Sigmoid colon (tissue), 7 donors: ENCODE data around the gene NPFFR1. TPM values are rescaled to one million over a fixed set of nuclear protein-coding genes. Genes with fewer than 3 reads are reported as not detected.

ENCODE experiments used
- DNase-seq: peaks from one replicate; pipeline ENCODE4 v3.0.0-alpha.2; 2019
- H3K27ac ChIP-seq, 4 donors: fragments of 200-600 bp; sonication (generic); one replicate each; pipeline ENCODE4 v1.5.1; 2016 to 2019; ENCODE audit warnings: mild to moderate bottlenecking in 1 of 4
- H3K27me3 ChIP-seq, 3 donors: fragments of 200-600 bp; sonication (generic); one replicate each; pipeline ENCODE4 v1.5.1; 2019; ENCODE audit warnings: mild to moderate bottlenecking in 1 of 3
- H3K36me3 ChIP-seq, 4 donors: fragments of 200-600 bp; sonication (generic); one replicate each; pipeline ENCODE4 v1.5.1; 2016 to 2019
- H3K4me1 ChIP-seq, 4 donors: fragments of 200-600 bp; sonication (generic); one replicate each; pipeline ENCODE4 v1.5.1; 2017 to 2019
- H3K4me3 ChIP-seq, 4 donors: fragments of 200-600 bp; sonication (generic); one replicate each; pipeline ENCODE4 v1.5.1; 2017 to 2019; ENCODE audit warnings: mild to moderate bottlenecking in 2 of 4, moderate library complexity in 1 of 4
- H3K9me3 ChIP-seq, 4 donors: fragments of 200-600 bp in 3 of 4; sonication (generic) in 3 of 4; one replicate each; pipeline versions ENCODE4 v1.5.1 to v1.6.1; 2013 to 2019
- CTCF ChIP-seq, 4 experiments: fragments of 450-650 bp in 3 of 4; fragments of 200-600 bp in 1 of 4; IDR thresholded peaks; one replicate each; pipeline ENCODE4 v1.5.1; 2016 to 2019; ENCODE audit warnings: antibody characterized with exemption in 4 of 4, mild to moderate bottlenecking in 3 of 4, moderate library complexity in 2 of 4
- EP300 ChIP-seq, 4 donors: sonication (generic); formaldehyde crosslinking; IDR thresholded peaks; one replicate each; pipeline ENCODE4 v1.6.1; 2017; ENCODE audit warnings: antibody characterized with exemption in 4 of 4
- POLR2A ChIP-seq, 2 donors: fragments of 450-650 bp; IDR thresholded peaks; one replicate each; pipeline ENCODE4 v1.6.1; 2016; ENCODE audit warnings: antibody characterized with exemption in 2 of 2, mild to moderate bottlenecking in 2 of 2, moderate library complexity in 2 of 2
- POLR2AphosphoS5 ChIP-seq, 4 donors: sonication (generic); formaldehyde crosslinking; IDR thresholded peaks; one replicate each; pipeline ENCODE4 v1.6.1; 2017; ENCODE audit warnings: antibody characterized with exemption in 4 of 4
- WGBS, 2 donors: extraction: QIAGEN DNeasy Blood & Tissue Kit; methylation state at CpG; one replicate each; pipeline ENCODE4 v1.1.7; 2013; 5-methylcytosine and 5-hydroxymethylcytosine counted together
- intact Hi-C: fragments of 100-400 bp; cut with DNase I; formaldehyde crosslinking; loops from one replicate; pipeline ENCODE4 v1.15.1; 2023
- polyA plus RNA-seq, 3 donors: library from polyadenylated mRNA; stranded (reverse); fragments of 200-250 nt; gene quantifications; one replicate each; pipeline ENCODE4 v1.2.3, GENCODE V29; 2013
- total RNA-seq, 4 donors: library from RNA; depleted of rRNA; stranded (reverse); fragments of >200 nt; gene quantifications; one replicate each; pipeline ENCODE4 v1.1.0, GENCODE V29; 2016
- donor health status: healthy with polysubstance abuse.
- donor health status: Bipolar disorder and iron deficiency.
- donor health status: healthy.

NPFFR1 gene
- total and polyA plus RNA-seq, 7 donors, result under 0.01 to 0.44 (median under 0.01) TPM; not detected in 4

- Histone ChIP-seq H3K4me1 (peaks cover 0 to 23% (median 17%) of the 10 kb centered on the region in 4 donors), H3K27me3 (no peaks in the 10 kb centered on the region), H3K27ac (no peak overlapping the region), H3K36me3 (no peaks in the 10 kb centered on the region), H3K4me3 (no peak overlapping the region), H3K9me3 (no peaks in the 10 kb centered on the region)
- WGBS, 2 donors, result 76 to 86% methylated on average over 18 of the region's 18 CpGs
- TF ChIP-seq CTCF (IDR thresholded peaks at IDR 0.05), result no peak
- TF ChIP-seq POLR2AphosphoS5 (IDR thresholded peaks at IDR 0.05), result peak in 1 of 4 donors; percentile 14
- intact Hi-C loops, result no loop called here
- DNase-seq, result no peak
Observed at GRCh38 chr10:70234668-70235447, 48.9 kb downstream of the NPFFR1 start.

- Histone ChIP-seq H3K36me3 (no peaks in the 10 kb centered on the region), H3K27me3 (no peaks in the 10 kb centered on the region), H3K4me3 (peak overlapping the region in 3 of 4 donors; percentile 73 to 89 (median 81)), H3K4me1 (peaks cover 0 to 32% (median 20%) of the 10 kb centered on the region in 4 donors), H3K9me3 (no peaks in the 10 kb centered on the region), H3K27ac (peak overlapping the region; percentile 79 to 84 (median 80))
- no peak for TF ChIP-seq CTCF (IDR thresholded peaks at IDR 0.05)
- TF ChIP-seq EP300 (IDR thresholded peaks at IDR 0.05), result no peak
- no peak for TF ChIP-seq POLR2AphosphoS5 (IDR thresholded peaks at IDR 0.05)
- no peak for TF ChIP-seq POLR2A (IDR thresholded peaks at IDR 0.05)
- WGBS, 2 donors, result 4 to 26% methylated on average over 8 of the region's 8 CpGs
- intact Hi-C loops, result loop anchor here (1.0 kb wide), 1 partner anchor 130 kb away; no protein-coding TSS in a partner anchor
- DNase-seq, result no peak
Observed at GRCh38 chr10:70233939-70234300, 49.9 kb downstream of the NPFFR1 start.

- H3K4me1 ChIP-seq, result peaks cover 0 to 38% (median 25%) of the 10 kb centered on the region in 4 donors
- intact Hi-C loops, result loop anchor here (1.0 kb wide), 1 partner anchor 131 kb away; no protein-coding TSS in a partner anchor
- WGBS, 2 donors, result 0% methylated on average over 74 of the region's 74 CpGs
- no peaks in the 10 kb centered on the region for H3K36me3 ChIP-seq
- no peaks in the 10 kb centered on the region for H3K27me3 ChIP-seq
- no peaks in the 10 kb centered on the region for H3K9me3 ChIP-seq
- TF ChIP-seq POLR2AphosphoS5 (IDR thresholded peaks at IDR 0.05) (peak; percentile 84 to 95 (median 93)), CTCF (IDR thresholded peaks at IDR 0.05) (no peak), EP300 (IDR thresholded peaks at IDR 0.05) (no peak), POLR2A (IDR thresholded peaks at IDR 0.05) (peak; percentile 68 to 80)
- H3K27ac ChIP-seq, result peak within 1 kb of the TSS; percentile 79 to 84 (median 80)
- H3K4me3 ChIP-seq, result peak within 1 kb of the TSS; percentile 61 to 89 (median 77)
- peak; percentile 99 for DNase-seq
Observed at GRCh38 chr10:70233109-70233938, 50.5 kb downstream of the NPFFR1 start, which contains the start of gene PPA1. Gene PPA1 (minus strand): TSS chr10:70233429. CDS start chr10:70233327, 102 bp downstream.

DNA sequence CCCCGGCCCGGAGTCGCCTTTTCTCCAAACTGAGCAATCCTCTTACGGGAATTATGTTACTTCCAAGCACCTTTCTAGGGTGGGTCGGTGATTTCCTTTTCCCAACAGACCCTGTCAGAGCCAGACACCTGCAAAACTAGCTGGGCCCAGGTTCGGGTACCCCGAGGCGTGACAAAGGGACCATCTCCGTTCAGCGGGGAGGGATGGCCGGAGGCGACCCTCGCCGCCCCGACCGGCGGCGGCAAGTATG, 51.0 kb downstream of the NPFFR1 start:
- intact Hi-C loops, result loop anchor here (1.0 kb wide), 1 partner anchor 132 kb away; no protein-coding TSS in a partner anchor
- no peaks in the 10 kb centered on the region for H3K36me3 ChIP-seq
- peak overlapping the region; percentile 61 to 89 (median 77) for H3K4me3 ChIP-seq
- no peaks in the 10 kb centered on the region for H3K27me3 ChIP-seq
- H3K9me3 ChIP-seq, result no peaks in the 10 kb centered on the region
- TF ChIP-seq POLR2A (IDR thresholded peaks at IDR 0.05), result no peak
- no peak for TF ChIP-seq POLR2AphosphoS5 (IDR thresholded peaks at IDR 0.05)
- no peak for TF ChIP-seq CTCF (IDR thresholded peaks at IDR 0.05)
- TF ChIP-seq EP300 (IDR thresholded peaks at IDR 0.05), result no peak
- peak overlapping the region; percentile 79 to 84 (median 80) for H3K27ac ChIP-seq
- 0 to 1% methylated on average over 18 of the region's 18 CpGs for WGBS, 2 donors
- H3K4me1 ChIP-seq, result peaks cover 0 to 43% (median 30%) of the 10 kb centered on the region in 4 donors
- no peak for DNase-seq
